HG03469 (cell line): ENCODE measurements around the gene C4orf46.
"Not testable (repeated sequence)": the region's sequence is repeated elsewhere in the genome, so short reads cannot be mapped to it uniquely, and the experiment has no call there.

ENCODE experiments used
- ATAC-seq: cut with Tn5 transposase; IDR thresholded peaks from one replicate; pipeline ENCODE4 v1.9.1; 2021; ENCODE audit warnings: mild to moderate bottlenecking, moderate library complexity, moderate number of reproducible peaks; ENCODE audit not compliant: unreplicated experiment

The C4orf46 gene

GRCh38 chr4:158671665-158671914, at the start of gene C4orf46:
C4orf46 (minus strand) TSS chr4:158671887; CDS start chr4:158671801, 86 bp downstream.
- ATAC-seq, result no peak

GRCh38 chr4:158715802-158716201, 44.1 kb upstream of the C4orf46 start:
- no peak for ATAC-seq

GRCh38 chr4:158714937-158715336, 43.2 kb upstream of the C4orf46 start:
- no peak for ATAC-seq

- not testable (repeated sequence) for ATAC-seq
These were observed 40.9 kb upstream of the C4orf46 start for GRCh38 chr4:158712622-158713021.

GRCh38 chr4:158710814-158711213, 39.1 kb upstream of the C4orf46 start:
- no peak for ATAC-seq

- ATAC-seq, result no peak
These were observed 32.6 kb upstream of the C4orf46 start for GRCh38 chr4:158704274-158704673.

GRCh38 chr4:158688813-158689212, 17.1 kb upstream of the C4orf46 start:
- ATAC-seq, result no peak

GRCh38 chr4:158682066-158682465, 10.4 kb upstream of the C4orf46 start:
- no peak for ATAC-seq

- no peak for ATAC-seq
These were observed 9.9 kb upstream of the C4orf46 start for GRCh38 chr4:158681629-158682028.

GRCh38 chr4:158678767-158679166, 7.1 kb upstream of the C4orf46 start:
- no peak for ATAC-seq

- ATAC-seq, result no peak
These were observed 4.4 kb upstream of the C4orf46 start for GRCh38 chr4:158676076-158676475.

GRCh38 chr4:158673633-158674032, 1.9 kb upstream of the C4orf46 start:
- no peak for ATAC-seq

- peak; percentile 87 for ATAC-seq
These were observed 474 bp upstream of the C4orf46 start, which contains the start of gene ETFDH for GRCh38 chr4:158671915-158672806. ETFDH (plus strand) TSS chr4:158672296; CDS start chr4:158672457, 161 bp downstream.

- peak; percentile 11 for ATAC-seq
These were observed 567 bp downstream of the C4orf46 start for GRCh38 chr4:158670975-158671664.

GRCh38 chr4:158669310-158669709, 2.4 kb downstream of the C4orf46 start:
- ATAC-seq, result no peak

GRCh38 chr4:158667651-158668198, 4.0 kb downstream of the C4orf46 start:
- ATAC-seq, result no peak

GRCh38 chr4:158666892-158667291, 4.8 kb downstream of the C4orf46 start:
- no peak for ATAC-seq

- no peak for ATAC-seq
These were observed 6.9 kb downstream of the C4orf46 start for GRCh38 chr4:158664806-158665205.

GRCh38 chr4:158663707-158664625, 7.7 kb downstream of the C4orf46 start:
- ATAC-seq, result not testable (repeated sequence)

GRCh38 chr4:158663255-158663654, 8.4 kb downstream of the C4orf46 start:
- ATAC-seq, result not testable (repeated sequence)

GRCh38 chr4:158657291-158657690, 14.4 kb downstream of the C4orf46 start:
- ATAC-seq, result no peak
